GM12864 (cell line): Measurements from ENCODE around the gene CCDC171.
"Not testable (repeated sequence)": the region's sequence is repeated elsewhere in the genome, so short reads cannot be mapped to it uniquely, and the experiment has no call there.

Experiments used
- DNase-seq: peaks from one replicate; pipeline ENCODE4 v3.0.0-alpha.2; 2011; ENCODE audit warnings: low read depth
- H3K4me3 ChIP-seq: 2 replicates; pipeline ENCODE4 v1.5.1; 2011; ENCODE audit warnings: mild to moderate bottlenecking, low read depth, low read length, control low read depth
- CTCF ChIP-seq: IDR thresholded peaks from 2 replicates; pipeline ENCODE4 v1.5.1; 2011; ENCODE audit warnings: low read depth, mild to moderate bottlenecking, moderate library complexity, low read length, control low read depth, inconsistent platforms; ENCODE audit errors: missing control alignments

The CCDC171 gene

DNA sequence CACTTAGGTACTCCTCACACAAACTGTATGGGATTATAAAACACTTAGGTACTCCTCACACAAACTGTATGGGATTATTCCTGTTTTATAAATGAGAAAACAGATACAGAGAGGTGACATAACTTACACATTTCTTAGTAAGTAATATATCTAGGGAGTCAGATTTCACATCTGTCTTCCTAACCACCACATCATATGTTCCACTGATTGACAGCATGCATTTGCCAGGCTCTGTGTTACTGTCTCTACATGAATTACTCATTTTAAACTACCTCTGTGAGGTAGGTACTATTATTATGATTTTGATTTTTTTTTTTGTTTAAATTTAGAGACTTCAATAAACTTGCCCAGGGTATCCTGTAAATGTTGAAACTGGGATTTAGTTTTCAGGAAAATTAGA is 232.7 kb downstream of the CCDC171 start:
- no peak for TF ChIP-seq CTCF
- no peak for DNase-seq
- no peak overlapping the region for H3K4me3 ChIP-seq

- DNase-seq, result no peak
- no peak overlapping the region for H3K4me3 ChIP-seq
- no peak for TF ChIP-seq CTCF
Observed at GRCh38 chr9:15786616-15787015, 233.8 kb downstream of the CCDC171 start.

- H3K4me3 ChIP-seq, DNase-seq: not testable (repeated sequence)
Observed at GRCh38 chr9:15810219-15810899, 257.5 kb downstream of the CCDC171 start.

GRCh38 chr9:15813076-15813475 is 260.2 kb downstream of the CCDC171 start:
- H3K4me3 ChIP-seq, result no peak overlapping the region
- TF ChIP-seq CTCF, result no peak
- no peak for DNase-seq

- TF ChIP-seq CTCF, result no peak
- no peak for DNase-seq
- H3K4me3 ChIP-seq, result no peak overlapping the region
Observed at GRCh38 chr9:15824310-15824709, 271.5 kb downstream of the CCDC171 start.

DNA sequence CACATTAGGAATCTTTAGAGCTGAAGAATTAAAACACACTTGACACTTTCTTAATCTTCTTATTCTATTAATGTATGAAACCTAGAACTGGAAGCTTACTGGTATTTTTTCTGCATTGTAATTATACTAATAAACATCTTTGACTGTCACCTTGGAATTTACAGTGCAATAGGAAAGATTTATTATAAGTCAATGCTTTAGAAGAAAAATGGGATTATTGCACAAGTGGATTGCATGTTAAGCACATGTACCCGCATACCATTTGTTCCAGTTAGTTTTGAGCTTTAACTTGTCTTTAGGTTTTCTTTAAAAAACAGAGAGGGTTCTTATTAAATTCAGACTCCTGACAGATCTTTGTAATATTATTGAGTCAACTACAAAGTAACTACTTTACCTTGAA is 278.5 kb downstream of the CCDC171 start:
- no peak for TF ChIP-seq CTCF
- no peak for DNase-seq
- H3K4me3 ChIP-seq, result no peak overlapping the region

DNA sequence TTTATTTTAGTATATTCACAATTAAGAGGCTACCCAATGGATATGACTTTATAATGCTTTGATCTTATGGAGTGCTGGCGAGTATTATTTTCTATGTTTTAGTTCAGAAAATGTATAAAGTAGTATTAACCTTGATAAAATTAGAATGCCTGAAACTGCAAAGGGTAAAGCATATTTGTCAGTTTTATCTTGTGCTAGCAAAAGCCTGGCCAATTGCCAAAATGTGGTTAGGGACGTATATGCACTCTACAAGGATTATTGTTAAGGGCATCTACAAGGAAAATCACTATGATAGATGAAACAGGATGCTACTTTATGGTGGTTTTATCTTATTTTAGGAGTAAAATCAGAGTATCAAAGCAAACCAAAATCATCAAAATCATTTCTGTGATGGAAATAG is 281.7 kb downstream of the CCDC171 start:
- H3K4me3 ChIP-seq, result no peak overlapping the region
- DNase-seq, result no peak
- TF ChIP-seq CTCF, result no peak
